GM23338 (cell line): ENCODE results near the gene PSMD8. TPM values are rescaled to one million over a fixed set of nuclear protein-coding genes. Genes with fewer than 3 reads are reported as not detected.
A peak's percentile ranks its signal among the peaks of the same experiment; 100 is the strongest.

Experiments used
- ATAC-seq: fragments of 200-7000 bp; cut with Tn5 transposase; 3 replicates; pipeline ENCODE4 v1.9.1; 2020
- DNase-seq: peaks from one replicate; pipeline ENCODE4 v3.0.0-alpha.2; 2015; ENCODE audit warnings: low spot score
- H2AFZ ChIP-seq: fragments of 200-600 bp; sonication (generic); 2 replicates; pipeline ENCODE4 v1.8.0; 2016; ENCODE audit warnings: antibody characterized with exemption, mild to moderate bottlenecking, moderate library complexity
- H3F3A ChIP-seq: fragments of 200-600 bp; sonication (generic); replicated peaks from 2 replicates; pipeline ENCODE4 v1.8.0; 2017; ENCODE audit warnings: antibody characterized with exemption, mixed run types, low read depth
- H3K27ac ChIP-seq: fragments of 200-600 bp; sonication (generic); 2 replicates; pipeline ENCODE4 v1.6.1; 2016; ENCODE audit warnings: low read depth
- H3K27me3 ChIP-seq: fragments of 200-600 bp; sonication (generic); 2 replicates; pipeline ENCODE4 v1.8.0; 2016; ENCODE audit warnings: mild to moderate bottlenecking, mixed run types, moderate library complexity; ENCODE audit not compliant: insufficient read depth
- H3K36me3 ChIP-seq: fragments of 200-600 bp; sonication (generic); 2 replicates; pipeline ENCODE4 v1.8.0; 2016; ENCODE audit warnings: mild to moderate bottlenecking; ENCODE audit not compliant: insufficient read depth
- H3K4me1 ChIP-seq: fragments of 200-600 bp; sonication (generic); 2 replicates; pipeline ENCODE4 v1.8.0; 2016; ENCODE audit warnings: mild to moderate bottlenecking, moderate library complexity; ENCODE audit not compliant: insufficient read depth
- H3K4me2 ChIP-seq: fragments of 200-600 bp; sonication (generic); 2 replicates; pipeline ENCODE4 v1.7.1; 2017; ENCODE audit warnings: mixed run types
- H3K4me3 ChIP-seq: fragments of 200-600 bp; sonication (generic); 2 replicates; pipeline ENCODE4 v1.6.1; 2016; ENCODE audit warnings: mixed run types
- H3K79me2 ChIP-seq: fragments of 200-600 bp; sonication (generic); replicated peaks from 2 replicates; pipeline ENCODE4 v1.8.0; 2017; ENCODE audit warnings: mild to moderate bottlenecking; ENCODE audit not compliant: insufficient read depth
- H3K9me2 ChIP-seq: fragments of 200-600 bp; sonication (generic); 2 replicates; pipeline ENCODE4 v1.8.0; 2017; ENCODE audit not compliant: insufficient read depth
- H4K20me1 ChIP-seq: fragments of 200-600 bp; sonication (generic); replicated peaks from 2 replicates; pipeline ENCODE4 v1.8.0; 2017; ENCODE audit warnings: mild to moderate bottlenecking; ENCODE audit not compliant: insufficient read depth
- H3K27ac Mint-ChIP-seq: 2 replicates; pipeline ENCODE4 v1.8.0; 2020; ENCODE audit warnings: inconsistent platforms, mild to moderate bottlenecking, moderate library complexity, mixed read lengths
- H3K27me3 Mint-ChIP-seq: 3 replicates; pipeline ENCODE4 v1.8.0; 2022; ENCODE audit warnings: low read depth, mild to moderate bottlenecking, moderate library complexity, mixed read lengths, inconsistent platforms; ENCODE audit not compliant: insufficient read depth, poor library complexity
- H3K36me3 Mint-ChIP-seq: 3 replicates; pipeline ENCODE4 v1.8.0; 2021; ENCODE audit warnings: low read depth, mild to moderate bottlenecking, inconsistent platforms, moderate library complexity, mixed read lengths
- H3K4me1 Mint-ChIP-seq: 3 replicates; pipeline ENCODE4 v1.8.0; 2020; ENCODE audit warnings: mild to moderate bottlenecking, inconsistent platforms, mixed read lengths
- H3K4me3 Mint-ChIP-seq: 3 replicates; pipeline ENCODE4 v1.8.0; 2021; ENCODE audit warnings: moderate library complexity, mild to moderate bottlenecking, inconsistent platforms, mixed read lengths
- H3K9me3 Mint-ChIP-seq: 3 replicates; pipeline ENCODE4 v1.8.0; 2020; ENCODE audit warnings: moderate library complexity, mild to moderate bottlenecking, inconsistent platforms, mixed read lengths
- CREB1 ChIP-seq: fragments of 250-450 bp; sonication (Bioruptor Pico); IDR thresholded peaks from 2 replicates; pipeline ENCODE4 v1.5.0; 2020; ENCODE audit warnings: low read depth, mild to moderate bottlenecking, moderate library complexity
- CTCF ChIP-seq, 2 experiments: fragments of 200-600 bp in 1 of 2; sonication (generic) in 1 of 2; conservative IDR thresholded peaks; 2 replicates each; pipeline versions ENCODE4 v1.5.1 to v1.6.1; 2016 to 2017; ENCODE audit warnings: antibody characterized with exemption in 2 of 2, low read depth in 2 of 2, mild to moderate bottlenecking in 2 of 2, moderate library complexity in 1 of 2
- EZH2 ChIP-seq: fragments of 200-600 bp; sonication (generic); IDR thresholded peaks from one replicate; pipeline ENCODE4 v1.8.0; 2017; ENCODE audit warnings: antibody characterized with exemption, mild to moderate bottlenecking, low read depth; ENCODE audit not compliant: unreplicated experiment
- NANOG ChIP-seq: IDR thresholded peaks from 2 replicates; pipeline ENCODE4 v1.6.1; 2016; ENCODE audit warnings: antibody characterized with exemption, borderline replicate concordance
- POLR2AphosphoS5 ChIP-seq: IDR thresholded peaks from 2 replicates; pipeline ENCODE4 v1.6.1; 2016; ENCODE audit warnings: antibody characterized with exemption, low read depth
- STAT1 ChIP-seq: IDR thresholded peaks from one replicate; pipeline ENCODE4 v1.6.1; 2016; ENCODE audit warnings: antibody characterized with exemption; ENCODE audit not compliant: unreplicated experiment
- ZNF114 ChIP-seq: fragments of 250-450 bp; sonication (Bioruptor Pico); IDR thresholded peaks from 2 replicates; pipeline ENCODE4 v1.5.0; 2020; ENCODE audit warnings: mild to moderate bottlenecking, moderate library complexity
- ZNF462 ChIP-seq: fragments of 250-450 bp; sonication (Bioruptor Pico); IDR thresholded peaks from 2 replicates; pipeline ENCODE4 v1.5.0; 2020; ENCODE audit warnings: mild to moderate bottlenecking, moderate library complexity
- polyA plus RNA-seq: library from polyadenylated mRNA; unstranded; fragments of >200 nt; fragmentation: Nextera tagmentation; extraction: Ambion mirVana; gene quantifications from 2 replicates; pipeline ENCODE4 v1.2.1, GENCODE V29; 2016
- total RNA-seq: library from RNA; depleted of rRNA; stranded (reverse); fragments of >200 nt; shearing (Covaris generic); gene quantifications from 2 replicates; pipeline ENCODE4 v1.2.3, GENCODE V29; 2014

Gene PSMD8
- total and polyA plus RNA-seq, 2 experiments from 2014 or later: 129 to 241 TPM

DNA sequence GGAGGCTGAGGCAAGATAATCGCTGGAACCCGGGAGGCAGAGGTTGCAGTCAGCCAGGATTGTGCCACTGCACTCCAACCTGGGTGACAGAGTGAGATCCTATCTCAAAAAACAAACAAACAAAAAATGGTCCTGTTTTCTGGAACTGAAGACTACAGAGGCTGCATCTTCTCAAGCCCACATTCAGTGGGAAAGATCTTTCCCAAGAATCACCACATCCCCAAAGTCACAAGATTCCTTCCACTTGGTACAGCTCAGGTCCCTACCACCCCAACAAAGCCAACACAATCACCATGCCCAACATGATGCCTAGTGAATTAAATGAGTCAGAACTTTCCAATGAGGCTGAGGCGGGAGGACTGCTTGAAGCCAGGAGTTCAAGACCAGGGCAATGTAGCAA, 23.5 kb upstream of the PSMD8 start:
- no peaks in the 10 kb centered on the region for H3K79me2 ChIP-seq
- Mint-ChIP-seq H3K27ac (no peak overlapping the region), H3K4me3 (no peak overlapping the region), H3K4me1 (peaks cover 5% of the 10 kb centered on the region; the same call in 1 of the 3 replicates), H3K36me3 (no peaks in the 10 kb centered on the region; the same call in 2 of the 3 replicates), H3K9me3 (no peaks in the 10 kb centered on the region), H3K27me3 (peaks cover 19% of the 10 kb centered on the region)
- no peaks in the 10 kb centered on the region for H3K9me2 ChIP-seq
- H2AFZ ChIP-seq: no peak overlapping the region
- 0 out of 2 replicates have a peak, but pooled peaks cover 3% of the 10 kb centered on the region for H3F3A ChIP-seq
- no peak overlapping the region for H3K27ac ChIP-seq
- no peaks in the 10 kb centered on the region for H4K20me1 ChIP-seq
- no peak overlapping the region for H3K4me3 ChIP-seq
- H3K4me1 ChIP-seq: no peaks in the 10 kb centered on the region
- H3K27me3 ChIP-seq: no peaks in the 10 kb centered on the region
- ATAC-seq (no peak), DNase-seq (no peak)
- H3K36me3 ChIP-seq: no peaks in the 10 kb centered on the region
- H3K4me2 ChIP-seq: no peak overlapping the region
- TF ChIP-seq CREB1 (CRISPR knock-in tag) (no peak), POLR2AphosphoS5 (no peak)

GRCh38 chr19:38351865-38352395, 22.4 kb upstream of the PSMD8 start:
- no peaks in the 10 kb centered on the region for H3K9me2 ChIP-seq
- H3K4me3 ChIP-seq: no peak overlapping the region
- ATAC-seq (peak; percentile 45), DNase-seq (no peak)
- Mint-ChIP-seq H3K4me1 (peaks cover 8% of the 10 kb centered on the region; the same call in 2 of the 3 replicates), H3K4me3 (no peak overlapping the region), H3K27ac (no peak overlapping the region), H3K9me3 (no peaks in the 10 kb centered on the region), H3K36me3 (no peaks in the 10 kb centered on the region), H3K27me3 (peaks cover 15% of the 10 kb centered on the region)
- H3K4me2 ChIP-seq: no peak overlapping the region
- no peaks in the 10 kb centered on the region for H3K79me2 ChIP-seq
- H4K20me1 ChIP-seq: no peaks in the 10 kb centered on the region
- H2AFZ ChIP-seq: no peak overlapping the region
- H3K27ac ChIP-seq: no peak overlapping the region
- no peaks in the 10 kb centered on the region for H3K27me3 ChIP-seq
- TF ChIP-seq CTCF (conservative IDR thresholded peaks at IDR 0.05; ENCODE audit: low read depth in 2 of 2) (peak in 1 of 2 experiments; percentile 20; a peak in 2 of 4 replicates), ZNF114 (CRISPR knock-in tag) (no peak)
- H3K4me1 ChIP-seq: no peaks in the 10 kb centered on the region
- 0 out of 2 replicates have a peak, but pooled peaks cover 3% of the 10 kb centered on the region for H3F3A ChIP-seq
- no peaks in the 10 kb centered on the region for H3K36me3 ChIP-seq

- Mint-ChIP-seq H3K27me3 (peaks cover 14% of the 10 kb centered on the region), H3K4me3 (no peak overlapping the region), H3K36me3 (no peaks in the 10 kb centered on the region), H3K27ac (no peak overlapping the region), H3K4me1 (peaks cover 8% of the 10 kb centered on the region; the same call in 2 of the 3 replicates), H3K9me3 (no peaks in the 10 kb centered on the region)
- H3K27ac ChIP-seq: no peak overlapping the region
- H4K20me1 ChIP-seq: no peaks in the 10 kb centered on the region
- ATAC-seq (no peak), DNase-seq (no peak)
- H3K27me3 ChIP-seq: no peaks in the 10 kb centered on the region; the same call in 1 of the 2 replicates
- H3F3A ChIP-seq: 0 out of 2 replicates have a peak, but pooled peaks cover 3% of the 10 kb centered on the region
- H3K79me2 ChIP-seq: no peaks in the 10 kb centered on the region
- no peak overlapping the region for H2AFZ ChIP-seq
- no peaks in the 10 kb centered on the region for H3K4me1 ChIP-seq
- no peaks in the 10 kb centered on the region for H3K9me2 ChIP-seq
- no peak overlapping the region for H3K4me2 ChIP-seq
- H3K4me3 ChIP-seq: no peak overlapping the region
- H3K36me3 ChIP-seq: no peaks in the 10 kb centered on the region
- TF ChIP-seq NANOG (no peak), STAT1 (no peak), ZNF462 (CRISPR knock-in tag) (no peak), EZH2 (no peak)
Measured at GRCh38 chr19:38352611-38353010, 21.8 kb upstream of the PSMD8 start.
